Measurements from ENCODE around the gene MAML2. TPM values are rescaled to one million over a fixed set of nuclear protein-coding genes. Genes with fewer than 3 reads are reported as not detected.

MAML2 gene
- total RNA-seq, 4 donors from 2014 or later: 20.0 to 33.7 (median 23.2) TPM

DNA sequence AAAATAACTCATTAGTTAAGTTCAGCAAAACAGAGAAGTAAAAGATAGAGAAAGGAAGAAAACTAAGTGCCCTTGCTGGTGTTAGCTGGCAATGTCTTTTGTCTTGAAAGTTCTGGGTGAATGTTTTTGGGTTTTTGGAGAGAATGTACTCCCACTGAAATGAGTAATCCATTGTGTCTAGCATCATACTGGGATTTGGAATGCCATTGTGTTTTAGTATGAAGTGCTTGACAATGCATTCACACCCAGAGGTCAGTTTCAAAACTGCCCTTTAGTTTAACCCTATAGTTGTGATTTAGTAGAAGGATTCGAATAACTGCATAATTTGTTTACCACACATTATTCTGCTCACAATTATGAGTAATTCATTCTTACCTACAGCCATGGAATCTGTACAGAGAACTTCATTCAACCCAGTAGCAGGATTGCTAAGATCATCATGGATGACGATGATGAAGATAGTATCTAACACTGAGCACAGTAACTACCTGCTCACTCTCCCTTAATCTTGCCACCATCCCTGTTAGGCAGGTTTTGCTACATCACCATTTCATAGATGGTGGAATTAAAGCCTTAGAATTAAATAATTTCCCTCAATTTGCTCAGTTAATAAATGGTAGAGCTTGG lies 33.9 kb downstream of the MAML2 start:
- no peaks in the 10 kb centered on the region for H3K9me3 ChIP-seq
- DNase-seq (ENCODE audit: extremely low spot score): no peak
- intact Hi-C loops (cut with DNase I): no loop called here
- peaks cover 53 to 94% (median 93%) of the 10 kb centered on the region in 4 donors for H3K4me1 ChIP-seq
- no peaks in the 10 kb centered on the region for H3K27me3 ChIP-seq
- peak overlapping the region; percentile 75 to 84 (median 78) for H3K27ac ChIP-seq (replicated peaks in 1 of 4)
- H3K4me3 ChIP-seq: no peak overlapping the region
- H3K36me3 ChIP-seq: no peaks in the 10 kb centered on the region
- no peak for TF ChIP-seq POLR2AphosphoS5 (IDR thresholded peaks at IDR 0.05)
- TF ChIP-seq POLR2A (IDR thresholded peaks at IDR 0.05; ENCODE audit: low read depth): no peak
- TF ChIP-seq EP300 (IDR thresholded peaks at IDR 0.05): no peak
- TF ChIP-seq, protein P1, sequence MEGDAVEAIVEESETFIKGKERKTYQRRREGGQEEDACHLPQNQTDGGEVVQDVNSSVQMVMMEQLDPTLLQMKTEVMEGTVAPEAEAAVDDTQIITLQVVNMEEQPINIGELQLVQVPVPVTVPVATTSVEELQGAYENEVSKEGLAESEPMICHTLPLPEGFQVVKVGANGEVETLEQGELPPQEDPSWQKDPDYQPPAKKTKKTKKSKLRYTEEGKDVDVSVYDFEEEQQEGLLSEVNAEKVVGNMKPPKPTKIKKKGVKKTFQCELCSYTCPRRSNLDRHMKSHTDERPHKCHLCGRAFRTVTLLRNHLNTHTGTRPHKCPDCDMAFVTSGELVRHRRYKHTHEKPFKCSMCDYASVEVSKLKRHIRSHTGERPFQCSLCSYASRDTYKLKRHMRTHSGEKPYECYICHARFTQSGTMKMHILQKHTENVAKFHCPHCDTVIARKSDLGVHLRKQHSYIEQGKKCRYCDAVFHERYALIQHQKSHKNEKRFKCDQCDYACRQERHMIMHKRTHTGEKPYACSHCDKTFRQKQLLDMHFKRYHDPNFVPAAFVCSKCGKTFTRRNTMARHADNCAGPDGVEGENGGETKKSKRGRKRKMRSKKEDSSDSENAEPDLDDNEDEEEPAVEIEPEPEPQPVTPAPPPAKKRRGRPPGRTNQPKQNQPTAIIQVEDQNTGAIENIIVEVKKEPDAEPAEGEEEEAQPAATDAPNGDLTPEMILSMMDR (IDR thresholded peaks at IDR 0.05): no peak
- WGBS: 80% methylated on average over 2 of the region's 2 CpGs

DNA sequence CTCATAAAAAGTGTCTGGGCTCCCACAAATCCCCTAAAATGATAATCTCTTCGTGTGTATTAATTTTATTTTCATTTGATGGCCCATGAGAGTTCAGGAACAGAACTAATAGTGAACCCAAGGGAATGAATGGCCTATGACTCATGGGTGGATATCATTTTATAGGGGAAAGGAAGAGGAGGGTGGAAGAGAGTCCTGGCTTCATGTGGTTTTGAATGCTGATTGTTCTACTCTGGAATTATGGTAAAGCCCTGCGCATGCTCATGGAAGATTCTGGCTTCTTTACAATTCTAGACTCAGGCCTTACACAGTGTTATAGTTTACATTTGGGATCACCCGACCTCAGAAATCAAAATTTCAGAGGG lies 35.2 kb downstream of the MAML2 start:
- 25% methylated on average over 3 of the region's 3 CpGs for WGBS
- H3K9me3 ChIP-seq: no peaks in the 10 kb centered on the region
- DNase-seq (ENCODE audit: extremely low spot score): no peak
- H3K36me3 ChIP-seq: no peaks in the 10 kb centered on the region
- peaks cover 52 to 94% (median 93%) of the 10 kb centered on the region in 4 donors for H3K4me1 ChIP-seq
- intact Hi-C loops (cut with DNase I): no loop called here
- peak overlapping the region; percentile 75 to 84 (median 78) for H3K27ac ChIP-seq (replicated peaks in 1 of 4)
- H3K27me3 ChIP-seq: no peaks in the 10 kb centered on the region
- no peak for TF ChIP-seq EP300 (IDR thresholded peaks at IDR 0.05)
- no peak for TF ChIP-seq POLR2AphosphoS5 (IDR thresholded peaks at IDR 0.05)
- H3K4me3 ChIP-seq: peak overlapping the region; percentile 38 to 46 (median 41)

DNA sequence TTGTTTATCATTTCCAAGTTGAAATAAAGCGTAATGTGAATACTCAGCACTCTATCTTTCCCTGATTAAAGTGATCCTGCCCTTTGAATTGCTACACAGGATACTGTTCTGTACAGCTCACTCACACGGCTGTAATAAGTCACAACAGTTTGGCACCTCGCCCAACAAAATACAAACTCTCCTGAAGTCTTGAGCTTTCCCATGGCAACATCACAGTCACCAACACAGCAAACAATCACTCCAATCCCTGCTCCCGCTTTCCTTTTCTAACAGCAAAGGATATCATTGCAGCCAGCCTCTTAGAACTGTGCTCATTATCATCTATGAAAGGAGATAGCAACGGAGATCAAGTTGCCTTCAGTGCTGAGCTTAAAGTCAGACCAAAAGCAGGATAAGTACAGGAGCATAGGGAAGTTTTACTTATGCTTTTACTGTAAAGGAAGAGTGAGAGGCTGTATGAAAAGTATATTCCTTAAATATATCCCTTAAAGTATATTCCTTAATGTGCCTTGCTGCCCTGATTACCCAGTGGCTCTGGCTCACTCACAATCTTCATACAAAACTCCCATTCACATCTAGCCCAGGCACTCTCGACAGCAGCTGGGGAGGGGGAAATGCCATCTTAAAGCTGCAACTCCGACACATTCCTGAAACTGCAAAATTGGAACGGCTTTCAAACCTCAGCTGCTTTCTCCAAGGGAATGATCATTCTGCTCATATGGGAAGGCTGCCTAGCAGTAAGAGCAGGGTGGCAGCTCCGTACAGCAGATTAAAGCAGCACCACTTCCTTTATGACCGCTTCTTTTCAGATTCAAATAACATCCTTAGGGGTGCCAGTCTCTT lies 35.8 kb downstream of the MAML2 start:
- no peak for TF ChIP-seq POLR2A (IDR thresholded peaks at IDR 0.05; ENCODE audit: low read depth)
- peak; percentile 41 to 67 for TF ChIP-seq POLR2AphosphoS5 (IDR thresholded peaks at IDR 0.05)
- peak overlapping the region; percentile 75 to 84 (median 78) for H3K27ac ChIP-seq (replicated peaks in 1 of 4)
- intact Hi-C loops (cut with DNase I): no loop called here
- peaks cover 58 to 98% (median 93%) of the 10 kb centered on the region in 4 donors for H3K4me1 ChIP-seq
- no peaks in the 10 kb centered on the region for H3K27me3 ChIP-seq
- 16% methylated on average over 10 of the region's 10 CpGs for WGBS
- H3K9me3 ChIP-seq: no peaks in the 10 kb centered on the region
- no peaks in the 10 kb centered on the region for H3K36me3 ChIP-seq
- peak; percentile 95 for DNase-seq (ENCODE audit: extremely low spot score)
- peak overlapping the region; percentile 38 to 46 (median 41) for H3K4me3 ChIP-seq

DNA sequence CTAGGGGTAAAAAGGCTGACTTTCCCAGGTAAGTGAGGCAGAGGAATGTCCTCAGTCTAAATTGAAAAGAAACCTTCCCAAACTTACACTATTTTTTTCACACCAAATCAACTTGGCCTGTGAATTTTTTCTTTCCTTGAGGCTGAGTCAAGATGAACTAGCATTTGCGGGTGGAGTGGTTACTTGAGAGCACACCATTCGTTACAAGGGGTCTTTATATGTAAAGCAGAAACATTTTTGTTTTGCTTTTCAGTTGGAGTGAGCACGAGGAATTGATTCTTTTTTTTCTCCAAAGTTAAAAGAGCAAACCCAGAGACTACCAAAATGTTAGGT lies 36.4 kb downstream of the MAML2 start:
- H3K9me3 ChIP-seq: no peaks in the 10 kb centered on the region
- H3K27ac ChIP-seq (replicated peaks in 1 of 4): peak overlapping the region; percentile 75 to 84 (median 78)
- TF ChIP-seq EP300 (IDR thresholded peaks at IDR 0.05) (no peak), POLR2AphosphoS5 (IDR thresholded peaks at IDR 0.05) (no peak), POLR2A (IDR thresholded peaks at IDR 0.05; ENCODE audit: low read depth) (no peak)
- TF ChIP-seq, protein P1 (IDR thresholded peaks at IDR 0.05): no peak
- H3K4me3 ChIP-seq: peak overlapping the region; percentile 38 to 46 (median 41)
- no peaks in the 10 kb centered on the region for H3K27me3 ChIP-seq
- peaks cover 57 to 96% (median 89%) of the 10 kb centered on the region in 4 donors for H3K4me1 ChIP-seq
- no peaks in the 10 kb centered on the region for H3K36me3 ChIP-seq
- 5% methylated on average over 3 of the region's 3 CpGs for WGBS
- no peak for DNase-seq (ENCODE audit: extremely low spot score)
- intact Hi-C loops (cut with DNase I): no loop called here

DNA sequence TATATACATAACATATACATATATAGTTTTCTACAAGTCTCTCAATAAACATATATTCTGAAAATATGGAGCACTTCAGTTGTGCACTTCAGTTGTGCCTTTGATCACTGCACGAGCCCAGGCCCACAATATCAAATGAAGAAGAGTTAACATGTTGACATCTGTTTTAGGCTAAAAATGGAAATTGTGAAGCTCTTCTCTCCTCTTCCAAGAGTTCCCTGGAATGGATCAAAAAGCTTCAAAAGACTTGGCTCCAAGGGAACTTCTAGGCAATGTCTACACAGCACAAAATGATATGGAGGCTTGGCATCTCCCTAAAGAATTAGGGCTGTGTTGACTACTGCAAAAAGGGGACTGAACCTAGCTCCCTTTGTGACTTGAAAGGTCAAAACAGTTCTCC lies 36.9 kb downstream of the MAML2 start:
- H3K36me3 ChIP-seq: no peaks in the 10 kb centered on the region
- intact Hi-C loops (cut with DNase I): no loop called here
- no peaks in the 10 kb centered on the region for H3K27me3 ChIP-seq
- H3K4me1 ChIP-seq: peaks cover 53 to 91% (median 84%) of the 10 kb centered on the region in 4 donors
- TF ChIP-seq EP300 (IDR thresholded peaks at IDR 0.05): no peak
- no peak for TF ChIP-seq POLR2AphosphoS5 (IDR thresholded peaks at IDR 0.05)
- TF ChIP-seq POLR2A (IDR thresholded peaks at IDR 0.05; ENCODE audit: low read depth): no peak
- TF ChIP-seq, protein P1 (IDR thresholded peaks at IDR 0.05): no peak
- no peak for DNase-seq (ENCODE audit: extremely low spot score)
- no peaks in the 10 kb centered on the region for H3K9me3 ChIP-seq
- 57% methylated on average over 1 of the region's 1 CpG for WGBS
- H3K27ac ChIP-seq (replicated peaks in 1 of 4): peak overlapping the region; percentile 75 to 84 (median 78)
- H3K4me3 ChIP-seq: no peak overlapping the region

Data from esophagus muscularis mucosa (tissue), 4 donors.